Progenitor cell of endocrine pancreas (in vitro differentiated cells): ENCODE measurements around the gene CYB561D2. TPM values are rescaled to one million over a fixed set of nuclear protein-coding genes. Genes with fewer than 3 reads are reported as not detected.

Experiments
- DNase-seq: peaks from one replicate; pipeline ENCODE4 v3.0.0; 2021; ENCODE audit warnings: low spot score; ENCODE audit not compliant: unreplicated experiment
- H3K27ac Mint-ChIP-seq: 2 replicates; pipeline ENCODE4 v1.8.0; 2021; ENCODE audit warnings: mild to moderate bottlenecking, moderate library complexity, mixed read lengths
- H3K27me3 Mint-ChIP-seq: 2 replicates; pipeline ENCODE4 v1.8.0; 2021; ENCODE audit warnings: mixed read lengths
- H3K36me3 Mint-ChIP-seq: 2 replicates; pipeline ENCODE4 v1.8.0; 2022; ENCODE audit warnings: mixed read lengths; ENCODE audit not compliant: insufficient read depth
- H3K4me1 Mint-ChIP-seq: 2 replicates; pipeline ENCODE4 v1.8.0; 2021; ENCODE audit warnings: low read depth, mixed read lengths
- H3K4me3 Mint-ChIP-seq: 2 replicates; pipeline ENCODE4 v1.8.0; 2021; ENCODE audit warnings: low read depth, mild to moderate bottlenecking, moderate library complexity, mixed read lengths
- H3K9me3 Mint-ChIP-seq: 2 replicates; pipeline ENCODE4 v1.8.0; 2021; ENCODE audit warnings: low read depth, mixed read lengths
- CTCF ChIP-seq: fragments of 200-600 bp; sonication (generic); IDR thresholded peaks from one replicate; pipeline ENCODE4 v1.5.0; 2021; ENCODE audit warnings: antibody characterized with exemption, mild to moderate bottlenecking; ENCODE audit not compliant: unreplicated experiment
- total RNA-seq: library from RNA; stranded (reverse); gene quantifications from 2 replicates; pipeline ENCODE4 v1.2.1, GENCODE V29; 2021

The CYB561D2 gene
- total RNA-seq, 1 donor from 2014 or later: 19.2 TPM

GRCh38 chr3:50354186-50354764 is 3.6 kb downstream of the CYB561D2 start:
- TF ChIP-seq CTCF: no peak
- Mint-ChIP-seq H3K4me1 (peaks cover 40% of the 10 kb centered on the region), H3K27me3 (no peaks in the 10 kb centered on the region), H3K4me3 (no peak overlapping the region), H3K36me3 (peaks cover 2% of the 10 kb centered on the region), H3K27ac (no peak overlapping the region), H3K9me3 (no peaks in the 10 kb centered on the region)
- no peak for DNase-seq

GRCh38 chr3:50354850-50355249 is 4.2 kb downstream of the CYB561D2 start:
- no peak for DNase-seq
- H3K4me1 Mint-ChIP-seq: peaks cover 39% of the 10 kb centered on the region
- no peak for TF ChIP-seq CTCF
- H3K27me3 Mint-ChIP-seq: no peaks in the 10 kb centered on the region
- H3K9me3 Mint-ChIP-seq: no peaks in the 10 kb centered on the region
- no peak overlapping the region for H3K4me3 Mint-ChIP-seq
- H3K36me3 Mint-ChIP-seq: peaks cover 2% of the 10 kb centered on the region
- no peak overlapping the region for H3K27ac Mint-ChIP-seq

GRCh38 chr3:50355829-50356552 is 5.3 kb downstream of the CYB561D2 start:
- Mint-ChIP-seq H3K27me3 (no peaks in the 10 kb centered on the region), H3K36me3 (peaks cover 2% of the 10 kb centered on the region), H3K4me1 (peaks cover 33% of the 10 kb centered on the region), H3K9me3 (no peaks in the 10 kb centered on the region), H3K27ac (no peak overlapping the region), H3K4me3 (peak overlapping the region; percentile 94)
- TF ChIP-seq CTCF: no peak
- DNase-seq: no peak

- Mint-ChIP-seq H3K27ac (no peak overlapping the region), H3K4me3 (peak overlapping the region; percentile 94), H3K36me3 (peaks cover 2% of the 10 kb centered on the region), H3K4me1 (peaks cover 27% of the 10 kb centered on the region), H3K9me3 (no peaks in the 10 kb centered on the region), H3K27me3 (no peaks in the 10 kb centered on the region)
- no peak for DNase-seq
- no peak for TF ChIP-seq CTCF
Measured at GRCh38 chr3:50356553-50356952, 5.9 kb downstream of the CYB561D2 start.

- Mint-ChIP-seq H3K36me3 (peaks cover 2% of the 10 kb centered on the region), H3K27me3 (no peaks in the 10 kb centered on the region), H3K27ac (no peak overlapping the region), H3K9me3 (no peaks in the 10 kb centered on the region), H3K4me1 (peaks cover 27% of the 10 kb centered on the region), H3K4me3 (peak overlapping the region; percentile 94)
- TF ChIP-seq CTCF: no peak
- DNase-seq: no peak
Measured at GRCh38 chr3:50357481-50357880, 6.8 kb downstream of the CYB561D2 start.
